Lower leg skin (tissue), 3 donors: ENCODE data around the gene ACVR1.

Source experiments
- POLR2A ChIP-seq, 2 donors: fragments of 450-650 bp; IDR thresholded peaks; one replicate each; pipeline ENCODE4 v1.6.1; 2016 to 2017; ENCODE audit warnings: antibody characterized with exemption in 2 of 2, mild to moderate bottlenecking in 1 of 2, moderate library complexity in 1 of 2
- TF ChIP-seq, protein P1 (sequence below), 3 donors: fragments of 450-650 bp; IDR thresholded peaks; one replicate each; pipeline ENCODE4 v1.5.1; 2016; ENCODE audit warnings: antibody characterized with exemption in 3 of 3, mild to moderate bottlenecking in 3 of 3, moderate library complexity in 2 of 3

DNA sequence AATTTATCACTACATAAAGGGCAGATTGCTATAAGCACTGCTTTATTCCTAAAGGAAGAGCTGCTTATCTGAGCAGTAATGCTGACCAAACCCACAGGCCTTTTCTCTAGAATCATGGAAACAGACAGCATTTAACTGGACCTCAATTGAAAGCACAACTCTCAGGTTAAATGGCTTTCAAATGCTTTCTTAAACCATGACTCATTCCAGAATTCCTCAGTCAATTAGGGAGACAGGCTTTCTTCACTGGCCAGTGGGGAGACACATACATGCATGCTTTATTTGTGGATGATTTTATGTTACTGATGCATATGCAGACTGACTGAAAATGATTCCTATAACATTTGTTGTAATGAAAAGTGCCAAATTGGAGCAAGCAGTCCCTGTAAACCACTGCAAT is 114.6 kb downstream of the ACVR1 start:
- TF ChIP-seq, protein P1, sequence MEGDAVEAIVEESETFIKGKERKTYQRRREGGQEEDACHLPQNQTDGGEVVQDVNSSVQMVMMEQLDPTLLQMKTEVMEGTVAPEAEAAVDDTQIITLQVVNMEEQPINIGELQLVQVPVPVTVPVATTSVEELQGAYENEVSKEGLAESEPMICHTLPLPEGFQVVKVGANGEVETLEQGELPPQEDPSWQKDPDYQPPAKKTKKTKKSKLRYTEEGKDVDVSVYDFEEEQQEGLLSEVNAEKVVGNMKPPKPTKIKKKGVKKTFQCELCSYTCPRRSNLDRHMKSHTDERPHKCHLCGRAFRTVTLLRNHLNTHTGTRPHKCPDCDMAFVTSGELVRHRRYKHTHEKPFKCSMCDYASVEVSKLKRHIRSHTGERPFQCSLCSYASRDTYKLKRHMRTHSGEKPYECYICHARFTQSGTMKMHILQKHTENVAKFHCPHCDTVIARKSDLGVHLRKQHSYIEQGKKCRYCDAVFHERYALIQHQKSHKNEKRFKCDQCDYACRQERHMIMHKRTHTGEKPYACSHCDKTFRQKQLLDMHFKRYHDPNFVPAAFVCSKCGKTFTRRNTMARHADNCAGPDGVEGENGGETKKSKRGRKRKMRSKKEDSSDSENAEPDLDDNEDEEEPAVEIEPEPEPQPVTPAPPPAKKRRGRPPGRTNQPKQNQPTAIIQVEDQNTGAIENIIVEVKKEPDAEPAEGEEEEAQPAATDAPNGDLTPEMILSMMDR (IDR thresholded peaks at IDR 0.05): no peak
- TF ChIP-seq POLR2A (IDR thresholded peaks at IDR 0.05): no peak
